ENCODE data around the gene SLC35F1.
"Not testable (repeated sequence)": the region's sequence is repeated elsewhere in the genome, so short reads cannot be mapped to it uniquely, and the experiment has no call there.

The SLC35F1 gene

DNA sequence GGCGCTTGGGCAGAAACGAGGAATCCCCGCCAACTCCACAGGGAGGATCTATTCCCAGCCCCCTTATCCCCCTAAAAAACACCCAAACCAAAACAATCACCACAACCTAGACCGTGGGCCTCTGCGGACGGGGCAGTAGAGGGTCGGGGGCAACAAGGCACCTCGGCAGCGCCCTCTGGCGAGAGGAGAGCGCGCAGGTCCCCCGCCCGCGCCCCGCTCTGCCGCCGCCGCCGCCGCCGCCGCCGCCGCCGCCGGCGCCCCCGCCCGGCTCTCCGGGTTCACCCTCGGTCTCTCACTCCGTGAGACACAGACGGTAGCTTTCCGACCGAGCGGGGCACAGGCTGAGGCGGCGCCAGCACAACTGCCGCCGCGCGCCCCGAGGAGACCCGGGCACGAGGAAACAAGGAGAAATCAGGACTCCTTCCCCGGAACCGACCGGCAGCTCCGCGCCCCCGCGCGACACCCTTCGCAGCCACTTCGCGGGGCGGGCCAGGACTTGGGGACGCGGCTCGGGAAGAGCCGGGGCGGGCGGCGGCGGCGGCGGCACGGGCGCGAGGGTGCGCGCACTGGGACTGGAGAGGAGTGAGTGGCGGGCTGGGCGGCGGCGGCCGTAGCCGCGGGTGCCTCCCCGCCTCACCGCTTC is at the start of gene SLC35F1:
Gene SLC35F1 (plus strand): TSS at position 307 of the 643 bp plus-strand sequence.
- DNase-seq (ENCODE audit: low read depth): peak; percentile 13

GRCh38 chr6:117858601-117859000 is 48.5 kb upstream of the SLC35F1 start:
- DNase-seq (ENCODE audit: low read depth): not testable (repeated sequence)

- no peak for DNase-seq (ENCODE audit: low read depth)
These were observed 45.5 kb upstream of the SLC35F1 start for GRCh38 chr6:117861545-117861944.

- no peak for DNase-seq (ENCODE audit: low read depth)
These were observed 40.5 kb upstream of the SLC35F1 start for GRCh38 chr6:117866561-117866960.

- DNase-seq (ENCODE audit: low read depth): no peak
These were observed 36.4 kb upstream of the SLC35F1 start for GRCh38 chr6:117870486-117871242.

DNA sequence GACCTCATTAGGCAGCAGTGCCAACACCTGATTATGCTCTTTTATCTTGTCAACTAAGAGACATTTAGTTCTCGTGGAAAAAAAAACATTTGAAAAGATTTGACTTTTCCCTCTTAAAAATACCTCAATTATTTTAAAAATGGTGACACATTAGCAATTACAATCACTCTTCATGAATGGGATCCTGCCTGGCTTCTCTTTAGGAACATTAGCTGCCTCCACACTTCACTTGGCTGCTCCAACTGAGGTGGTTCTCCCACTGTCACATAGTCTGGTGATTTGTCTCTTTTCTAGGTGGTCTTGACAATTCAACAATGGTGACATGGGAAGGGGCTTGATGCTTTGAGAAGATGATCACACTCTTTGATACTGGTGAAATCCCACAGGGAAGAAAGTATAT is 26.2 kb upstream of the SLC35F1 start:
- no peak for DNase-seq (ENCODE audit: low read depth)

DNA sequence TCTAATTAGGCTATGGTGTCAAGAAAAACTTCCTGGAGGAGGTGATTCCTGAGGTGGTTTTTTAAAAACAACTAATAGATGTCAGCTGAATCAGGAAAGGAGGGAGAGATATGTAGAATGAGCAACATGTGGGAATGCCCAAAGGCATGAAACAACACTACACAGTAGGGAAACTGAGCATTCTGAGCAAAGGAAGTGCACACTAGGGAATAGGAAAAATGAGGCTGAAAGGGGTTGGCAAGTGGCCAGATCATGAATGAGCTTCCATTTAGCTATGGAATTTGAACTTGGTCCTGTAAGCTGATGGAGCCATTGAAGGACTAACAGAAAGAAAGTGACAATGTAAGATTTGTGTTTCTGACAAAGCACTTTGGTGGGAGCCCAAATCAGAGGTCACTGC is 16.9 kb upstream of the SLC35F1 start:
- no peak for DNase-seq (ENCODE audit: low read depth)

GRCh38 chr6:117906507-117906957 is 532 bp upstream of the SLC35F1 start:
- DNase-seq (ENCODE audit: low read depth): no peak

GRCh38 chr6:117907601-117908245 is 659 bp downstream of the SLC35F1 start:
- no peak for DNase-seq (ENCODE audit: low read depth)

- DNase-seq (ENCODE audit: low read depth): no peak
These were observed 1.4 kb downstream of the SLC35F1 start for GRCh38 chr6:117908246-117909068.

DNA sequence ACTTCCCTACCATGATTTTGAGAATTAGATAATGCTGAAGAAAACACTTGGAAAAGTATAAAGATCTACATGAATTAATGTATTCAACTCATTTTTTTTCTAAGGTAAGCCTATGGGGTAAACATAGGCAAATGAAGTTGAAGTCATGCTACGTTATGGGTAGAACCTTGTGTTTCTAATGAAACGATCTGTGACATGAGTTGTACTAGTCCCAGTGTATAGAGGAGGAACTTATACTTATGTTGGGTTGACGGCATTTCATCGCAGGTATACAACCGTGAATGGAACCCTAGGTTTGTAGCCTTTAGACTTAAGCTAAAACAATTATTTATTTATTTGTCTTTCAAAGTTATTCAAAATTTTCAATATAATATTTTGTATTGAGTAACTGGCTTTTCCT is 2.6 kb downstream of the SLC35F1 start:
- DNase-seq (ENCODE audit: low read depth): no peak

DNA sequence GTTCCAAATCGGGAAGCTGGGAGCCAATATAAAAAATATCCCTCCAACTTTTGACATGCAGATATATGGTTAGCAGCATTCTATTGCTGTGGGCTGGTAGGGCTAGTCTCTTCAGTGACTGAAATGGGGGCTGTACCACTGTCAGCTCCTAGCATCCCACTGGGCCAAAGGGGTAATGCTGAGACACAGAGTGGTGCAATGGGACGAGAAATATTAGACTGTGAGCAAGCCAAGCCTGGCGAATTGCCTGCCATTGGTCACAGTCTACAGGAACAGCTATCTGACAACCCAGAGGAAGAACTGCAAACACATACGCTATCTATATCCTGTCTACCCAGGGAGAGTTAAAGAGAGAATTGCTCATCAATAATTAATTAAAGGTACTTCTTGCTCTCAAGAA is 3.5 kb downstream of the SLC35F1 start:
- DNase-seq (ENCODE audit: low read depth): no peak

GRCh38 chr6:117911150-117911549 is 4.1 kb downstream of the SLC35F1 start:
- DNase-seq (ENCODE audit: low read depth): no peak

- no peak for DNase-seq (ENCODE audit: low read depth)
These were observed 4.6 kb downstream of the SLC35F1 start for GRCh38 chr6:117911660-117912059.

- DNase-seq (ENCODE audit: low read depth): no peak
These were observed 8.8 kb downstream of the SLC35F1 start for GRCh38 chr6:117915846-117916245.

- DNase-seq (ENCODE audit: low read depth): no peak
These were observed 9.4 kb downstream of the SLC35F1 start for GRCh38 chr6:117916483-117916882.

- DNase-seq (ENCODE audit: low read depth): no peak
These were observed 10.1 kb downstream of the SLC35F1 start for GRCh38 chr6:117917176-117917575.

DNA sequence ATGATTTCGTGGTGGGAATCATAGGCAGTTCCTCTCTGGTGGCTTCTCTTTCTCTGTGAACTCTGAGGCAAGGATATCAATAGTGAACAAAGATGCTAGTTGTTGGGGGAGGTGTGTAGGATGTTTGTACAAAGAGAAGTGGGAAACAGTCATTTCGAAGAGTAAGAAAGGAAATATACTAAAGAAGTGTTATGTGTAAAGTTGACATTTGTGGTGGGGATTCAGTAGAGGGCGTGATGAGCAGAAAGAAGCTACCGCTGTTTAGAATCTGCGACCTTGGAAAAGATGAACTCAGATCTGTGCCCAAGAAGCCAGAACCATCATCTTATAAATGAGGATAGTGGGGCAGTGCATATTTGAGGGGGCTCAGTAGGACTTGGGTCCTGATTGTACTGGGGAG is 11.4 kb downstream of the SLC35F1 start:
- DNase-seq (ENCODE audit: low read depth): no peak

DNA sequence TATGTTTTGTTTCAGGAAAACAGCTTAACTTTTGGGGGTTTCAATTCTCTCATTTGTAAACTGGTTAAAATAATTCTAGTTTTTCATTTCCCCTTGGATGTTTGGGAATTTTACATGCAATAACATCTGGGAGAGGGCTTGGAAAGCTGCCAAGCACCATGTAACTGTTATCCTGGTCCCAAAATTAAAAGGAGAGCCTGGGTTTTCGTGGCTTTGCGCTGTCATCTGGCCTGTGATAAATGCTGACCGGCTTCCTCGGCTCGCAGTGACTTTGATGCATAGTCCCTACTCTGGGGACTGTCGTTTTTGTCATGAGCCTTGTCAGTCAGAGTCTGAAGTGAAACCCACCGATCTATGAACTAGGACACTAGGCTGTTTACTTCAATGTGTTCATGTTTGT is 12.2 kb downstream of the SLC35F1 start:
- no peak for DNase-seq (ENCODE audit: low read depth)

GRCh38 chr6:117919775-117920729 is 13.0 kb downstream of the SLC35F1 start:
- peak; percentile 2 for DNase-seq (ENCODE audit: low read depth)

DNA sequence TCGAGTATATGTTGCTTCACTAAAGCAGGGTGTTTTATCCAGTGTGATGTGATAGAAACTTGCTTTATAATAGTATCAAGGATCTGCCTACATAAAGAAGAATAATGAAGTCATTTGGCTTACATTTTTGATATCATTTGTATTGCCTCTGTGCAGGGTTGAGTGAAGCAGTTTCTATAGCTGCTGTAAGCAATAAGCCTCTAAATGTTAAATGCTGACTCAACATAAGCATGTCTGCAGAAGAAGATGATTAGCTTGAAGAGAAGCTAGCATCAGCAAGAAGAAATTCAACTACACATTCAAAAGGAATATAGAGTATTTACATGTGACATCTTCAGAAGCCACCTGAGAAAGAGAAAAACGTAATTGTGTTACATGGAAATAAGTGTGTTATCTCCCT is 17.6 kb downstream of the SLC35F1 start:
- no peak for DNase-seq (ENCODE audit: low read depth)
